NCI-H1092 treated with DMSO at 0.1 percent for 48 hours (cell line): ENCODE results near the gene RASL11A.
"Not testable (repeated sequence)": the region's sequence is repeated elsewhere in the genome, so short reads cannot be mapped to it uniquely, and the experiment has no call there.

Experiments
- DNase-seq: peaks from one replicate; lab custom pipeline; 2025; lab: John Stamatoyannopoulos, UW

RASL11A gene

GRCh38 chr13:27269114-27269665, 1.4 kb upstream of the RASL11A start:
- no peak for DNase-seq

- DNase-seq = no peak
These were observed 1.0 kb downstream of the RASL11A start for GRCh38 chr13:27271570-27272096.

- DNase-seq = no peak
These were observed 3.2 kb downstream of the RASL11A start for GRCh38 chr13:27273658-27274425.

GRCh38 chr13:27274631-27275030, 4.0 kb downstream of the RASL11A start:
- no peak for DNase-seq

GRCh38 chr13:27276188-27276587, 5.6 kb downstream of the RASL11A start:
- no peak for DNase-seq

- no peak for DNase-seq
These were observed 8.9 kb downstream of the RASL11A start for GRCh38 chr13:27279506-27279905.

GRCh38 chr13:27280009-27280656, 9.5 kb downstream of the RASL11A start:
- no peak for DNase-seq

- DNase-seq = no peak
These were observed 10.2 kb downstream of the RASL11A start for GRCh38 chr13:27280841-27281240.

GRCh38 chr13:27281420-27281819, 10.8 kb downstream of the RASL11A start:
- no peak for DNase-seq

GRCh38 chr13:27283906-27284493, 13.4 kb downstream of the RASL11A start:
- DNase-seq = peak; percentile 41

GRCh38 chr13:27288392-27288791, 17.8 kb downstream of the RASL11A start:
- no peak for DNase-seq

- DNase-seq = no peak
These were observed 18.5 kb downstream of the RASL11A start for GRCh38 chr13:27289011-27289665.

- DNase-seq = no peak
These were observed 20.1 kb downstream of the RASL11A start for GRCh38 chr13:27290715-27291114.

GRCh38 chr13:27291967-27292366, 21.3 kb downstream of the RASL11A start:
- DNase-seq = not testable (repeated sequence)

GRCh38 chr13:27293076-27293691, 22.6 kb downstream of the RASL11A start:
- no peak for DNase-seq

- no peak for DNase-seq
These were observed 23.4 kb downstream of the RASL11A start for GRCh38 chr13:27293873-27294515.

- no peak for DNase-seq
These were observed 24.5 kb downstream of the RASL11A start for GRCh38 chr13:27295096-27295495.

GRCh38 chr13:27295660-27296059, 25.0 kb downstream of the RASL11A start:
- no peak for DNase-seq

- no peak for DNase-seq
These were observed 25.9 kb downstream of the RASL11A start for GRCh38 chr13:27296496-27296895.

GRCh38 chr13:27298849-27299248, 28.2 kb downstream of the RASL11A start:
- no peak for DNase-seq

GRCh38 chr13:27300406-27300805, 29.8 kb downstream of the RASL11A start:
- not testable (repeated sequence) for DNase-seq
